Ramos (cell line): ENCODE measurements around the gene HIVEP3.

Source experiments
- in situ Hi-C: fragments of 300-500 bp; cut with MboI; formaldehyde crosslinking; loops from one replicate; pipeline ENCODE4 v1.14.3; 2022; ENCODE audit warnings: low sequenced_read_pairs; ENCODE audit not compliant: unreplicated experiment

The HIVEP3 gene

DNA sequence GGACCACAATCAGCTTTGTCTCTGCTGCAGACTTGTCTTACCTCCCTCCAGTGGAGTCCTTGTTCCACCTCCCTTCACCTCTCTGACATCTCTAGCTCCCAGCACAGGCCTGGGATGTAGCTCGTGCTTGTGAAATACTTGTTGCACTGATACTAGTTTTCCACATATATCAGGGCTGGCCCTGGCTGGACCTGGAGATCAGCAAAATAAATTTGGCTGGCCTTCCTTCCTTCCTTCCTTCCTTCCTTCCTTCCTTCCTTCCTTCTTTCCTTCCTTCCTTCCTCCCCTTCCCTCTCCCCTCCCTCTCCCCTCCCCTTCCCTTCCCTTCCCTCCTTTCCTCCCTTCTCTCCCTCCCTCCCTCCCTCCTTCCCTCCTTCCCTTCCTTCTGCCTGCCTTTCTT lies 196.5 kb downstream of the HIVEP3 start:
- in situ Hi-C loops, result no loop called here

DNA sequence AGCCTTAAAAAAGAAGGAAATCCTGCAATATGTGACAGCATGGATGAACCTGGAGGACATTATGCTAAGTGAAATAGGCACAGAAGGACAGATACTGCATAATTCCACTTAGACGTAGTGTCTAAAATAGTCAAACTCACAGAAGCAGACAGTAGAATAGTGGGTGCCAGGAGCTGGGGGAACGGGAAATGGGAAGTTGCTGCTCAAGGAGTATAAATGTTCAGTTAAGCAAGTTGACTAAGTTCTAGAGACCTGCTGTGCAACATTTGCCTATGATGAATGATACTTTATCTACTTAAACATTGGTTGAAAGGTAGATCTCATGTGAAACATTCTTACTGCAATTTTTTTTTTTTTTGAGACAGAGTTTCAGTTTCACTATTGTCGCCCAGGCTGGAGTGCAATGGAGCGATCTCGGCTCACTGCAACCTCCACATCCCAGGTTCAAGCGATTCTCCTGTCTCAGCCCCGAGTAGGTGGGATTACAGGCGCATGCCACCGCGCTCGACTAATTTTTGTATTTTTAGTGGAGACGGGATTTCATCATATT lies 197.8 kb downstream of the HIVEP3 start:
- in situ Hi-C loops, result no loop called here

DNA sequence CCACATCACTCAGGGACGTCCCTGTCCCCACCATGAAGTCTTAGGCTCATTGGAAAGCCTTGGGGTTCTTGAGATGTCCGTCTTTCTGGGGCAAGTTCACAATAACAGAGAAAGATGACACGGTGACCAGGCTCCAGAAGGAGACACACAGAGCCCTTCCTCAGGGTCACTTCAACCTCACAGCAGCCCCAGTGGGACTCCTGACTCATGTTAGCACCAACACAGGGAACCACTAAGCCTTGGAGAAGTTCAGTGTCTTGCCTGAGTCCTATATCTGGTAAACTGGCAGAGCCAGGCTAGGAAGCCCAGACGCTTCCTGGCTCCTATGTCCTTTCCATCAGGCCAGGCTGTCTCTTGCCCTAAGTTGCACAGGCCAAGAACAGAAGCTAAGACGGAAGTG lies 199.1 kb downstream of the HIVEP3 start:
- in situ Hi-C loops, result no loop called here

DNA sequence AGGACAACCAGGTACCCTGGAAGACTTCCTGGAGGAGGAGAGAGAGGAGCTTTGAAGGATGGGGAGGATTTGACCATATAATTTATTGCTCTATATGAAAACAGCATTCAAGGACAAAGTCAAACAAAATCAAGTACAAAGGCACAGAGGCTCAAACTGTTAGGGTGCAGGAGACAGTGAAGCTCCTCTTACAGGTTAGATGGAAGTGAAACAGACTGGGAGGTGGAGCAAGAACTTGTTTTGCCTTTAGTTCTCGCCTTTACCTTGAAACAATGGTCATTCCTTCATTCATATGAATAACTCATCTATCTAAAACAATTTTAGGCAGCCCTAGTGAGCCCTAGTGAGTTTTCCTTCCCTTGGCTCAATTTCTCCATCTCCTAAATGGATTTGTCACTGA lies 199.6 kb downstream of the HIVEP3 start:
- in situ Hi-C loops, result no loop called here

DNA sequence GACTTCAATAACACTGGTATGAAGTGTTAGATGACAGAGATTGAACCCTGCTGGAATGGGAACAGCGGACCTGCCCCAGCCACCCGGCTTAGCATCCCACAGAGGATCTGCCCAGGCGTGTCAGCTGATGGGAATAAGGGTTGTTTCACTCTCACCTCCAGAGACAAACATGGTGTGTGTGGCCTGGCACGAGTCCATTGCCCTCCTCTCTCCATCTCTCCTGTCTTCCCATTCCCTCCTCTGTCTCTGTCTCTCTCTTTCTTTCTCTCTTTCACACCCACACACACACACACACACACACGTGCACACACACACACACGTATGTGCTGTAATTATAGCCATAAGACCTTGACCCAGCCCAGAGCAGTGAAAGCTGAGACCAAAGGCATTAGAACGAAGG lies 200.2 kb downstream of the HIVEP3 start:
- in situ Hi-C loops, result no loop called here

DNA sequence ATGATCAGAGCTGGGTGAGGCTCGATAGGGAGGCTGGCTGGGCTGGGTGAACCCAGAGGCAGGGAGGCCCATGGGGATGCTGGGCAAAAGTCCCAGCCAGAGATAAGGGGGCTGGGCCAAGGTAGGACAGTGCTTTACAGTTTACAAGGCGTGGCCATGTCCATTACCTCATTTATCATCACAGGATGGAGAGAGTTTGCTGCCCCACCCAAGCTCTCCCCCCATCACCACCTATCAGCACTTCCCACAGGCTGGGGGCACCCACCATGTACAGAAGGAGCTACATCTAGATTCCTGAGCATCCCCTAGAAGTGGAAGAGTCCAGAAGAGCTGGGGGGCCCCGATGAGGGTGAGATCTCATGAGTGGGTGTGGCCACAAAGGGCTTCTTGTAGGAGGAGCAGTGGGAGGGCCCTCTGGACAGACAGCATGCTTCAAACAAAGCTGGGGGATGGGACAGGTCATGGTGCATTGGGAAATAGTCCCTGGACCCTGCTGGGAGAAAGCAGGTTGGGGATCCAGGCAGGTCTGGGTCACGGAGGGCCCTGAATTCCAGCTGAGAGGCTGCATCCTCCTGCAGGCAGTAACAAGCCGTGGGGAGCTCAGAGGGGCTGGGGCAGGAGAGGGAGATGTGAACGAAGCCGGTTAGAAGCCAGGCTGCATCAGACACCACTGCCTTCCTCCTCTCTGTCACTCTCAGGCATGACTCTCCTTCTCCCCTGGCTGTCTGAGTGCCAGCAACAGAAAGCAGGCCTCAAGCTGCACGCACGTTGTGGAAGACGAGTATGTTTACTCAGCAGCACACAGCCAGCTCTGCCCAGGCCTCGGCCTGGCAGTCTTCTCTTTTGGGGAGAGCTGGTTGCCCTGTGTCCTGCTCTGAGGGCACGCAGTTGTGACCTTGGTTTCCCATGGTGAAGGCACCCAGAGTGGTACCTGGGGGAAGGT lies 202.3 kb downstream of the HIVEP3 start:
- in situ Hi-C loops, result no loop called here

DNA sequence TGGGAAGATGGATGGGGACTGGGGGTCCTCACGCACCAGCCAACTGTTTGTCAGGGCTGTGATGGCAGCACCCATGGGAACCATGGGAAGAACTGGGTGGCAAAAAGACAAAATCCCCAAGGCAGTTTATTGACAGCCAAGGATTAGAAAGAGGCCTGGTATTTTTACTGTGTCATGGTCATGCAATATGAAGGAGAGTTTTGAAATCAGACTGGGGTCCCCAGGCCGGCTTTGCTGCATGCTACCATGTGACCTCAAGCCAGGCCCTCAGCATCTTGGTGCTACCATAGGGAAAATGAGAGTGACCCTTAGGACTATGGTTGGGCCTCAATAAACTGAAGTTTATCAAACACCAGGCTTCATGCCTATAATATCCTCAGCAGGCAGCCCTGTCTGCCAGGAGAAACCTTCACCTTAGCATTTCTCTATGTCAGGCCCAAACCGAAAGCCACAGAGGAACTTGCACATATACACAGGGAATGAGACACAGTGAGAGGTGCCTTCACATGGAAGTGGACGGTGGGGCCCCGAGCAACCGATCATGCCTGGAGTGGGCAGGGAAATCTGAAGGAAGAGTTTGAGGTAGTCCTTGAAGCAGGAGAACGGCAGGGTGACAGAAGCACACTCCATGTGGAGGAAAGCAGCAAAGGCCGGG lies 203.2 kb downstream of the HIVEP3 start:
- in situ Hi-C loops, result no loop called here

DNA sequence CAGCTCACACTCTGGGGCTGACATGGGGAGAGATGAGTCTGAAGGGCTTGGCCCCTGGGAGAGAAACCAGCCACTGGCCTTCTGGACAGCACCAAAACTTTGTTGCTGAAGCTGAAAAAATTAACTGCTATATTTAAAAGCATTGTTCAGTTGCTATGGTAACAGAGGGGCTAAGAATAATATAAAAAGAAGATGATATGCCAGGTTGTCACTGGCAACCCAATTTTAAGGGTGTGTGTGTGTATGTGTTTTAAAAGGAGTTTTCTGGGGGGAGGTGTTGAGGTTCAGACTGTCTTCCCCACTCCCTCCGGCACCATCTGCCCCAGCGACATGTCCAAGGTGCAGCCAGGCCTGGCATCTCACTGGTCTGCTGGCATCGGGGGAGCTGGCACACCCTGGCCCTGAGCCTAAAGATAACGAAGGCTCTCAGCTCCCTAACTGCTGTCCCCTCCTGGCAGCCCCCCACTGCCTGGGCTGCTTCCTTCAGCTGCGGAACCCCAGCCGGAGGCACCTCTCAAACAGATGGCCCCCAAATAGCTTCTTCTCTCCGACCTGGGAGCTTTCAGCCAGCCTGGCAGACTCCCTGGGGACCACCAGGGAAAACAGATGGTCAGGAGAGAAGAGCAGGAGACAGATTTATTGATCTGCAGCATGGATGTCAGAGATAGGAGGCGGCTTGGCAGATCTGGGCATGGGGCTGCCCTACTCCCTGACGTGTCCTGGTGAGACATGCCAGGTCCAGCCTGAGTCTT lies 203.9 kb downstream of the HIVEP3 start:
- in situ Hi-C loops, result no loop called here

DNA sequence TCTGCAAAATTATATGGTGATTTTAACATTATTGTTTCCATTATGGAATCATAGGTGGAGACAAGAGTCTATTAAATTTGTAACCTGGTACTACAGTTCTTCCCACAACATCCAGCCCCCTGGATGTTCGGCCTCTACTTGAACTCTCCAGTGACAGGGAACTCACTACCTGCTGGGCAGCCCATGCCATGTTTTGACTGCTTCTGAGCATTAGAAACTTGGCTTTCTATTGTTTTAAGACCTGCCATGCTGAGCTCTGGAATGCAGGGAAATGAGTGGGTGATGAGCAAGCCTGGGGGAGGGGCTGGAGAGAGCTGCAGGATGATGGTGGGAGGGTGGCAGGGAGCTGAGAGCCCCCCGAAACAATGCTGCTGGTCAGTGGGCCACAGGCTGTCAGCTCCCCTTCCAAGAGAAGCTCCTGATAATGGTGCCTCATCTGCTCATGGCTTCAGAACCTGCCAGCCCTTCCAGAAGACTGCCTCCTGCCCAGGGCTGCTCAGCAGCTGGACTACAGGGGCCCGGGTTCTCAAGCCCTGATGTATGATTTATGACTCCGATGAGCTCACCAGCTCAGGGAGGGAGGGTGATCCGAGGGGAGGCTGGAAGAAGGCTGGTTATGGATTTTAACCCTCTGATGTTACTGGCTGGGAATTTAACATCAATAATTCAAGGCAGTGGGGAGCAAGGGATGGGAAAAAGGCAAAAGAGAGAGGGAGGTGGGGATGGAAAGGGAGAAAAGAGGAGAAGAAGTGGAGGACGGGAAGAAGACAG lies 205.0 kb downstream of the HIVEP3 start:
- in situ Hi-C loops, result no loop called here

DNA sequence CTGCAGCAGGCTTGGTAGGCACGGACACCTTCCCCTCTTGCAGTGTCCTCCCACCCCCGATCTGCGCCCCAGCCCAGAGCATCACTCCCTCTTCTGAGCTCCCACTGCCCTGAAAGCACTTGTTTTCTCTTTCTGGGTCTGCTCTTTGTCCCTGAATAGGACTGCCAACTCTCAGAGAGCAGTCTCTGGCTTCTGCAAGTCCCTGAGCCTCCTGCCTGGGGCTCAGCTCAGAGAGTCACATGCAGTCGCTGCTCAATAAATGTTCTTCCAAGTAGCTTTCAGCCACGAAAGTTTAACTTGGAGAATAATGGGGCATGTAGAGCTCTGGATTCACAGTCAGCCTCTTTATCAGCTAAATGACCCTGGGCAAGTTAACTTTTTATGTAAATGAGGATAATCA lies 205.6 kb downstream of the HIVEP3 start:
- in situ Hi-C loops, result no loop called here

DNA sequence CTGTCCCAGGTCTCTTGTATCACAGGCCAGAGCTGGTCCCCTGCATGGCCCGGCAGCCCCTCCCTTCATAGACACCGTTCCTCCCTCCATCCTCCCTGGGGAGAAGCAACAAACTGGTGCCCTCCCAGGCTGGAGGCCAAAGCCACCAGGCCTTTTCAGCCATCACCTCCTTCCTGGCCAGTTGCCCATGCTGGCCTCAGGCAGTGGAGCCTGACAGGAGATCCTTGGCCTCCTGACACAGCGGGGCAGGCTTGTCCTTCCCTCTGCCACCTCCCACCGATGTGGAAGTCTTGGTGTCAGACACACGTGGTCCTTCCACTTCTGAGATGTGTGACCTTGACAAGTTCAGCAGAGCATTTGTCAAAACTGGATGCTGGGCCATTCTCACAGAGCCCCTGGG lies 206.0 kb downstream of the HIVEP3 start:
- in situ Hi-C loops, result no loop called here

DNA sequence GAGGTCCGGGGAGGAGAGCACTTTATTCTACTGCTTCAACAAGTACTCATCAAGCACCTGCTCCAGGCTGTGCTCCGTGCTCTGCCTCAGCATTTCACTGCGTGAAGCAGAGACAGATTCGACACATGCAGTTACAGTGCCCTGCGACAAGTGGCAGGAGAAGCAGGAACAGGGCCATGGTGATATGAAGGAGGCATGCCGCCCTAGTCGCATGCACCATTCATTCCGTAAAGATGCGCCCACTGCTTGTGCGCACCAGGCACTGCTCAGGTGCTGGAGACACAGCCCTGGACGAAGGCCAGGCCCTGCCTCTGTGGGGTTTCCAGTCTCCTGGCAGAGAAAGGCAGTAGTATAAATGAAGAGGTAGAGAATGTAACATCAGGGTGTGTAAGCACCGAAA lies 206.6 kb downstream of the HIVEP3 start:
- in situ Hi-C loops, result no loop called here

DNA sequence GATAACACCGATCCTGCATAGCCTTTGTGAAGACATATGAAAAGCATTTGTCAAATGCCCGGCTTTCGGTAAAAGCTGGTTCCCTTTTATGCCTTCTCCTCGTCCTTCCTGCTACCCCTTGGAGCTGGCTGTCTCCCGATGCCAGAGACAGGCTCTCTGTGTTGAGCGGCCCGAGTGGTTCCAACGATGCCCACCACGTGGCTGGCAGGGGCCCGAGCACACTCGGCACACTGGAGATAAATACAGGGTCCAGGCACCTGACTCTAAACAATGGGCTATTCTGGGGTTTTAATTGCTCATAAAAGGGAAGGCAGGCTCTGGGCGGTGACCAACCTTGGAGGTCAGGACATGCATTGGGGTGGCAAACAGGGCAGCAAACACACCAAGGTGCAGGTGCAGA lies 207.1 kb downstream of the HIVEP3 start:
- in situ Hi-C loops, result no loop called here

DNA sequence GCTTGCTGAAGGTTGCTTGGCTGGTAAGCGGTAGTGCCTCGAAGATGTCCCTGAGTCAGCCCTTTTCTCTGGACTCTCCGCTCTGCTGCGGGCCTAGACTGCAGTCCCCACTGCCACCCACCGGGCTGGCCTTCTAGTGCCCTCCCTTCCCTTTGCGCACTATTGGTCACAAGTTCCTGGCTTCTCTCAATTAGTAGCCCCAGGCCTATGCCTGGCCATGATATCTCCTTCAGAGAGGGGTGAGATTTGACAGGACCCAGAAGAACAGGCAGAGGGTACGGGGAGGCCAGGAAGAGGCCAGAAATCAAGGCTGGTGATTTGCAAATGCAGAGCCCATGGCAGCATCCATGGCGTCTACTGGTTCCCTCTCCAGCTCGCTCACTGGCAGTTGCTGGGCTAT lies 207.7 kb downstream of the HIVEP3 start:
- in situ Hi-C loops, result no loop called here

DNA sequence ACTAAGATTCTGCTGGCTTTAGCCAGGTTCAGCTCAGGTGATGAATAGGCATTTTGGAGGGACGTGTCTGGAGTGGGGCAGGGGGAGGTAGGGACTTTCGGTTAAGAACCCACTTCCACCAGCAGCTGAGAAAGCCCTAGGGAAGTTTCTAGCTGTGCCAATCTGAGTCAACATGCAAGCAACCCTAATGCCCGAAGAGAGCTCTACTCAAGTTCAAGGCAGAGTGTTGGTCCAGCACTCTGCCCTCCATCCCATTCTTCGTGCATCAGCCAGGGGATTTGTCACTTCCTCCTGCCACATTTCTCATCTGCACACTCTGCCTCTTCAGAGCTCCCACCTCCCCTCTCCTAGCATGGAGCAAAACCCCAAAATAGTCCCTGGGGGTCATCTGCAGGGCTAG lies 208.8 kb downstream of the HIVEP3 start:
- in situ Hi-C loops, result no loop called here

DNA sequence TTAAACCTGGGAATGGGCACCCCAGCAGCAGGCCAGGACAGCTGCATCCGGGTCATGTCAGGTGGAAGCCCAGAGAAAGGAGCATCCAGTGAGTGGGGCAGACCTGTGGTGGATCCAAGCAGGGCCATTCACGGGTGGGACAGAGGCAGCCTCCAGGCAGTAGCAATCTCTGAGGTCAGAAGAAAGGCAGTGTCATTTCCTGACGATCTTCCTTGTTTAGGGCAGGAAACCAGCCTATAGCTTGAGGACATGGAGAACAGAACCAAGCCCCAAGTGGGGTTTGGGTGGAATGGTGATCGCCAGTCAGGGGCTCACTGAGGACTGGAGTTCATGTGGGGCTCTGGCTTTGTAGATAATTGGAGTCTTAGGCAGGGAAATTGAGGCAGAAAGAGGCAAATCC lies 209.4 kb downstream of the HIVEP3 start:
- in situ Hi-C loops, result no loop called here

DNA sequence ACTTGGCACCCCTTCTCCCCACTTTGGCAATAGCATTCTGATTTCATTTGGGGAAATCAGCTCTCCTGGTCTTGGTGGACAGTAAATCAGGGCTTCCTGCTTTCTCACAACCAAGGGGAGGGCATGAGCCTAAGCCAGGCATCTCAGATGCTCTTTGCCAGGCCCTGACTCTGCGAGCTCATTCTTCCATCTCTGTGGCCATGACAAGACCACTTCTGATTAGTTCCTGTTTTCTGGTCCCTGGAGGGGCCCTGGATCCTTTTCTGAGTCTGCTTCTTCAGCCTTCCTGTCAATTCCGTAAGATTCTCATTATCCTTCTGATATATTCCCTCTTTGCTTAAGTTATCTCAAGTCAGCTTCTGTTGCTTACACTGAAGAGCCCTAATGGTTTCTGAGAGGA lies 210.4 kb downstream of the HIVEP3 start:
- in situ Hi-C loops, result no loop called here

DNA sequence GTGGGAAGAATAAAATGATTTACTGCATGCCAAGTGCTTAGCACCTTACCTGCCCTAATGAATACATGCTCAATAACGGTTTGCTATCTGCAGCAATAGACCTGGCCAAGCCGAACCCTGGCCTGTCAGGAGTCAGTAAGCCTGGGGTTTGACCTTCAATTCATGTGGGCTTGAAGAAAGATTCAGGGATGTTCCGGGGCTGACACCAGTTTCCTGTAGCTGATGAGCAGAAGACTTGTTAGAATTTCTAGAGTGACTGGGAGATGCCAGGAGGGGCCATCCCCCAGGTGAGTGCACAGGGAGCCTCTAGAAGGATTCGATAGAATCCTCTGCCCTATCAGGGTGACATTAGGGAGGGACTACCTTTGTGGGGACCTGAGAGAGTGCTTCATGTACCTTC lies 210.9 kb downstream of the HIVEP3 start:
- in situ Hi-C loops, result no loop called here

DNA sequence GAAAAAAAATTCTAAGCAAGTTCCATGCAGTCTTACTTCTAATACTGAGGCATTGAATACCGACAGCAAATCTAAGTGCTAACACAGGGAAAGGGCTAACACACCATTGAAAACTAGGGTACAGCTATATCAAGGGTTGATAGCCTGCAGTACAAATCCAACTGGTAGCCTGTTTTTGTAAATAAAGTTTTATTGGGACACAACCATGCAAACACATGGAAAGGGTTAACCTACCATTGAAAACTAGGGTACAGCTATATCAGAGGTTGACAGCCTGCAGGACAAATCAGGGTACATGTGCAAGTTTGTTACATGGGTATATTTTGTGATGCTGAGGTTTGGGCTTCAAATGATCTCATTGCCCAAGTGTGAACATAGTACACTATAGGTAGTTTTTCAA lies 212.9 kb downstream of the HIVEP3 start:
- in situ Hi-C loops, result no loop called here

DNA sequence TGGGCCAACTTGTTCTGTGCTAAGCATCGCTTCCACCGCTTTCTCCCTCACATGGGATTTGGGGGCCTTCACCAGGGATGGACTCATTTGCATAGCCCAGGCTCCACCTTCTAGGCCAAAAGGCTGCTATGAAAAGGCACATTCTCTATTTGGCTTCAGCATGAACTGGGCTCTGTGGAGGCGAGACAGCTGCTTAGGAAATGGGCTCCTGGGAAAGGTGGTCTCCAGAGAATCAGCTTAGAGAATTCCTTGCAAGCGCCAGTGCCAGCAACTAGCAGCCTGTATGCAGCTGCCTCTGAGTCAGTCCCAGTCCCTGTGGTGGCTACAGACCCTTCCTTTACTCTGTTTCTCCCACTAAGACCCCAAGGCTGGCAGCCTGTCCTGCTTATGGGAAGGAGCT lies 214.5 kb downstream of the HIVEP3 start:
- in situ Hi-C loops, result no loop called here
